Esophagus squamous epithelium (tissue), 4 donors: ENCODE data around the gene PSMB5.

Experiments
- CTCF ChIP-seq, 6 experiments: fragments of 450-650 bp in 4 of 6; fragments of 200-600 bp in 2 of 6; sonication (generic) in 2 of 6; IDR thresholded peaks; one replicate each; pipeline ENCODE4 v1.5.1; 2016 to 2019; ENCODE audit warnings: antibody characterized with exemption in 6 of 6, mild to moderate bottlenecking in 4 of 6, moderate library complexity in 4 of 6
- POLR2A ChIP-seq, 4 donors: fragments of 450-650 bp; IDR thresholded peaks; one replicate each; pipeline ENCODE4 v1.6.1; 2017; ENCODE audit warnings: antibody characterized with exemption in 4 of 4, mild to moderate bottlenecking in 4 of 4, moderate library complexity in 3 of 4

GRCh38 chr14:23033801-23034497 is 751 bp downstream of the PSMB5 start:
- TF ChIP-seq CTCF (IDR thresholded peaks at IDR 0.05) (no peak), POLR2A (IDR thresholded peaks at IDR 0.05) (no peak)
